Ovary (tissue), 9 donors: Measurements from ENCODE around the gene SLC39A12. TPM values are rescaled to one million over a fixed set of nuclear protein-coding genes. Genes with fewer than 3 reads are reported as not detected.

Experiments
- DNase-seq, 5 donors: peaks; one replicate each; pipeline ENCODE4 v3.0.0-alpha.2; 2019 to 2020
- H3K27ac ChIP-seq, 2 donors: fragments of 200-600 bp; one replicate each; pipeline versions ENCODE4 v1.5.1 to v1.8.0; 2019 to 2022
- H3K27me3 ChIP-seq: fragments of 200-600 bp; one replicate; pipeline ENCODE4 v1.8.0; 2022
- H3K36me3 ChIP-seq: fragments of 200-600 bp; sonication (generic); one replicate; pipeline ENCODE4 v1.5.1; 2019
- H3K4me1 ChIP-seq: one replicate; pipeline ENCODE4 v1.8.1; 2013; ENCODE audit warnings: mild to moderate bottlenecking, moderate library complexity; ENCODE audit not compliant: insufficient read depth
- H3K4me3 ChIP-seq: fragments of 200-600 bp; sonication (generic); one replicate; pipeline ENCODE4 v1.5.1; 2017
- H3K9me3 ChIP-seq, 2 donors: fragments of 200-600 bp in 1 of 2; sonication (generic) in 1 of 2; one replicate each; pipeline versions ENCODE4 v1.5.1 to v1.8.1; 2013 to 2019; ENCODE audit warnings: mild to moderate bottlenecking in 1 of 2, moderate library complexity in 1 of 2
- CTCF ChIP-seq, 3 donors: fragments of 450-650 bp in 2 of 3; fragments of 200-600 bp in 1 of 3; IDR thresholded peaks; one replicate each; pipeline versions ENCODE4 v1.5.1 to v1.8.0; 2016 to 2022; ENCODE audit warnings: antibody characterized with exemption in 3 of 3, mild to moderate bottlenecking in 1 of 3
- EP300 ChIP-seq: sonication (generic); formaldehyde crosslinking; IDR thresholded peaks from one replicate; pipeline ENCODE4 v1.6.1; 2017; ENCODE audit warnings: antibody characterized with exemption
- POLR2A ChIP-seq: fragments of 450-650 bp; IDR thresholded peaks from one replicate; pipeline ENCODE4 v1.6.1; 2017; ENCODE audit warnings: antibody characterized with exemption, mild to moderate bottlenecking, moderate library complexity
- WGBS, 3 donors: extraction: QIAGEN DNeasy Blood & Tissue Kit in 1 of 3; methylation state at CpG; one replicate each; pipeline versions ENCODE4 v1.1.5 to v1.1.7; 2013 to 2017; 5-methylcytosine and 5-hydroxymethylcytosine counted together
- intact Hi-C, 4 donors: fragments of 100-400 bp; cut with DNase I; formaldehyde crosslinking; loops; one replicate each; pipeline versions ENCODE4 v1.11.0 to v1.15.1; 2022 to 2023
- polyA plus RNA-seq, 2 donors: library from polyadenylated mRNA; stranded (reverse); fragments of 200-250 nt in 1 of 2; fragments of 350-450 nt in 1 of 2; fragmentation: Illumina TruSeq in 1 of 2; extraction: RNeasy Lipid Tissue Mini Kit (QIAGEN cat#74804) in 1 of 2; gene quantifications; one replicate each; pipeline ENCODE4 v1.2.3, GENCODE V29; 2013 to 2014
- total RNA-seq, 7 donors: library from RNA; depleted of rRNA in 2 of 7; stranded (reverse); fragments of >200 nt in 2 of 7; fragmentation: NEBNext Ultra II Directional in 3 of 7; extraction: Animal tissue kit (Norgen Biotek cat#: 25700) in 3 of 7; gene quantifications; one replicate each; pipeline versions ENCODE4 v1.1.0 to v1.2.4, GENCODE V29; 2016 to 2023
- donor health status: DM: no; HTN: no; CAD: no; lungs with moderate emphysema.
- donor health status: DM: no; HTN: no; CAD: no.
- donor health status: Bipolar disorder and iron deficiency.
- donor health status: DM: yes; HTN: yes; CAD: no.
- donor health status: DM: no; HTN: no; CAD: no.
- donor health status: DM: yes; HTN: yes; CAD: no.

The SLC39A12 gene
- total and polyA plus RNA-seq, 9 donors: 0.02 TPM; not detected in 8

GRCh38 chr10:17907641-17908040 is 44.1 kb upstream of the SLC39A12 start:
- WGBS, 3 donors: 92 to 97% (median 92%) methylated on average over 4 of the region's 4 CpGs
- no peak overlapping the region for H3K4me3 ChIP-seq
- intact Hi-C loops: no loop called here
- no peak for TF ChIP-seq CTCF (IDR thresholded peaks at IDR 0.05)
- no peak for TF ChIP-seq POLR2A
- TF ChIP-seq EP300: no peak
- DNase-seq: no peak
- H3K9me3 ChIP-seq: no peaks in the 10 kb centered on the region
- H3K27ac ChIP-seq: no peak overlapping the region
- no peaks in the 10 kb centered on the region for H3K27me3 ChIP-seq
- H3K4me1 ChIP-seq: no peaks in the 10 kb centered on the region
- H3K36me3 ChIP-seq: no peaks in the 10 kb centered on the region

- intact Hi-C loops: loop anchor here in 2 of 4 donors (10.0 kb wide), 1 partner anchor 305 kb away; no protein-coding TSS in a partner anchor
- peaks cover 2% of the 10 kb centered on the region for H3K4me1 ChIP-seq
- H3K4me3 ChIP-seq: no peak overlapping the region
- no peak for TF ChIP-seq EP300
- peak in 2 of 3 donors; percentile 18 to 29 for TF ChIP-seq CTCF (IDR thresholded peaks at IDR 0.05)
- no peaks in the 10 kb centered on the region for H3K27me3 ChIP-seq
- H3K9me3 ChIP-seq: no peaks in the 10 kb centered on the region
- H3K36me3 ChIP-seq: no peaks in the 10 kb centered on the region
- no peak overlapping the region for H3K27ac ChIP-seq
- 21 to 30% (median 27%) methylated on average over 12 of the region's 12 CpGs for WGBS, 3 donors
- DNase-seq: peak; percentile 27 to 51 (median 35)
Observed at GRCh38 chr10:17910125-17910789, 41.5 kb upstream of the SLC39A12 start.

- whole genome bisulfite sequencing, 3 donors: 5 to 15% (median 10%) methylated on average over 4 of the region's 4 CpGs
- no peak overlapping the region for H3K4me3 ChIP-seq
- H3K36me3 ChIP-seq: no peaks in the 10 kb centered on the region
- TF ChIP-seq CTCF (IDR thresholded peaks at IDR 0.05) (no peak), EP300 (no peak)
- DNase-seq: no peak
- H3K27ac ChIP-seq: no peak overlapping the region
- intact Hi-C loops: loop anchor here in 2 of 4 donors (10.0 kb wide), 1 partner anchor 302 kb away; no protein-coding TSS in a partner anchor
- no peaks in the 10 kb centered on the region for H3K27me3 ChIP-seq
- H3K4me1 ChIP-seq: peaks cover 2% of the 10 kb centered on the region
- H3K9me3 ChIP-seq: no peaks in the 10 kb centered on the region
Observed at GRCh38 chr10:17912754-17913153, 39.0 kb upstream of the SLC39A12 start.

GRCh38 chr10:17913604-17914003 is 38.1 kb upstream of the SLC39A12 start:
- WGBS, 3 donors: 43 to 50% (median 47%) methylated on average over 5 of the region's 5 CpGs
- DNase-seq: no peak
- Histone ChIP-seq H3K4me3 (no peak overlapping the region), H3K36me3 (no peaks in the 10 kb centered on the region), H3K27me3 (no peaks in the 10 kb centered on the region), H3K9me3 (no peaks in the 10 kb centered on the region), H3K4me1 (peaks cover 2% of the 10 kb centered on the region), H3K27ac (no peak overlapping the region)
- no peak for TF ChIP-seq EP300
- TF ChIP-seq POLR2A: no peak
- no peak for TF ChIP-seq CTCF (IDR thresholded peaks at IDR 0.05)
- intact Hi-C loops: loop anchor here in 2 of 4 donors (10.0 kb wide), 1 partner anchor 301 kb away; no protein-coding TSS in a partner anchor
